Upper lobe of right lung (tissue), 1 donor: ENCODE results near the gene LEO1. TPM values are rescaled to one million over a fixed set of nuclear protein-coding genes. Genes with fewer than 3 reads are reported as not detected.
A peak's percentile ranks its signal among the peaks of the same experiment; 100 is the strongest.

ENCODE experiments used
- ATAC-seq: fragments of 200-7000 bp; cut with Tn5 transposase; one replicate; pipeline ENCODE4 v1.9.1; 2020; ENCODE audit warnings: mild to moderate bottlenecking, moderate library complexity
- DNase-seq: peaks from one replicate; pipeline ENCODE4 v3.0.0-alpha.2; 2020
- H3K27ac ChIP-seq: fragments of 200-600 bp; one replicate; pipeline ENCODE4 v1.8.0; 2022
- H3K27me3 ChIP-seq: fragments of 200-600 bp; one replicate; pipeline ENCODE4 v1.8.0; 2022; ENCODE audit warnings: mild to moderate bottlenecking
- H3K36me3 ChIP-seq: fragments of 200-600 bp; one replicate; pipeline ENCODE4 v1.8.0; 2022
- H3K4me1 ChIP-seq: fragments of 200-600 bp; one replicate; pipeline ENCODE4 v1.8.0; 2022
- H3K4me3 ChIP-seq: fragments of 200-600 bp; one replicate; pipeline ENCODE4 v1.8.0; 2022; ENCODE audit warnings: mild to moderate bottlenecking
- H3K9me3 ChIP-seq: fragments of 200-600 bp; one replicate; pipeline ENCODE4 v1.8.0; 2022
- intact Hi-C: fragments of 100-400 bp; cut with DNase I; formaldehyde crosslinking; loops from one replicate; pipeline ENCODE4 v1.11.0; 2022
- total RNA-seq: library from RNA; stranded (reverse); fragmentation: NEBNext Ultra II Directional; extraction: Animal tissue kit (Norgen Biotek cat#: 25700); gene quantifications from one replicate; pipeline ENCODE4 v1.2.1, GENCODE V29; 2021
- TF ChIP-seq, protein P1 (sequence below): fragments of 200-600 bp; IDR thresholded peaks from one replicate; pipeline ENCODE4 v1.8.0; 2022; ENCODE audit warnings: antibody characterized with exemption
- donor health status: DM: no; HTN: yes; CAD: no; lungs with severe emphysema.

LEO1 gene
- total RNA-seq, 1 donor from 2014 or later, result 13.2 TPM

DNA sequence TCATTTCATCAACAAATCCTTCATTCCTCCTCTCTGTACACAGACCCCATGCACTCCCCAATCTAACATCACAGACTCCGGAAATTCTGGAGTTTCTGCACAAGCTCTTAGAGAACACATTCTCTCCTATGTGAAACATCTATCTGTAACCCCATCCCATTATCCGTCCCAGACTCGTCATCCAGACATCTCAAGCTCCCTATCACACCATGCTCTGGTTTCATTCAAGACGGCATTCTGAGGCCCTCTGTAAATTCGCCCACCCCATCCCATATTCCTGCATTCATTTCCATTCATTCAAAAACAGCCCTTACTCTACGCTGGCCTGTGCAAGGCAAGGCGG, 575 bp downstream of the LEO1 start:
- intact Hi-C loops, result no loop called here
- no peak for DNase-seq
- Histone ChIP-seq H3K4me1 (peaks cover 20% of the 10 kb centered on the region), H3K9me3 (peaks cover 9% of the 10 kb centered on the region), H3K27me3 (no peaks in the 10 kb centered on the region), H3K36me3 (no peaks in the 10 kb centered on the region), H3K4me3 (peak overlapping the region; percentile 90), H3K27ac (peak overlapping the region; percentile 89)
- no peak for ATAC-seq
- TF ChIP-seq, protein P1, sequence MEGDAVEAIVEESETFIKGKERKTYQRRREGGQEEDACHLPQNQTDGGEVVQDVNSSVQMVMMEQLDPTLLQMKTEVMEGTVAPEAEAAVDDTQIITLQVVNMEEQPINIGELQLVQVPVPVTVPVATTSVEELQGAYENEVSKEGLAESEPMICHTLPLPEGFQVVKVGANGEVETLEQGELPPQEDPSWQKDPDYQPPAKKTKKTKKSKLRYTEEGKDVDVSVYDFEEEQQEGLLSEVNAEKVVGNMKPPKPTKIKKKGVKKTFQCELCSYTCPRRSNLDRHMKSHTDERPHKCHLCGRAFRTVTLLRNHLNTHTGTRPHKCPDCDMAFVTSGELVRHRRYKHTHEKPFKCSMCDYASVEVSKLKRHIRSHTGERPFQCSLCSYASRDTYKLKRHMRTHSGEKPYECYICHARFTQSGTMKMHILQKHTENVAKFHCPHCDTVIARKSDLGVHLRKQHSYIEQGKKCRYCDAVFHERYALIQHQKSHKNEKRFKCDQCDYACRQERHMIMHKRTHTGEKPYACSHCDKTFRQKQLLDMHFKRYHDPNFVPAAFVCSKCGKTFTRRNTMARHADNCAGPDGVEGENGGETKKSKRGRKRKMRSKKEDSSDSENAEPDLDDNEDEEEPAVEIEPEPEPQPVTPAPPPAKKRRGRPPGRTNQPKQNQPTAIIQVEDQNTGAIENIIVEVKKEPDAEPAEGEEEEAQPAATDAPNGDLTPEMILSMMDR, result no peak

- TF ChIP-seq, protein P1, result no peak
- intact Hi-C loops, result no loop called here
- H3K4me1 ChIP-seq, result peaks cover 20% of the 10 kb centered on the region
- peak overlapping the region; percentile 89 for H3K27ac ChIP-seq
- no peaks in the 10 kb centered on the region for H3K27me3 ChIP-seq
- peaks cover 9% of the 10 kb centered on the region for H3K9me3 ChIP-seq
- no peak for DNase-seq
- ATAC-seq, result no peak
- peak overlapping the region; percentile 90 for H3K4me3 ChIP-seq
- no peaks in the 10 kb centered on the region for H3K36me3 ChIP-seq
These were observed 1.3 kb downstream of the LEO1 start for GRCh38 chr15:51970132-51970817.

DNA sequence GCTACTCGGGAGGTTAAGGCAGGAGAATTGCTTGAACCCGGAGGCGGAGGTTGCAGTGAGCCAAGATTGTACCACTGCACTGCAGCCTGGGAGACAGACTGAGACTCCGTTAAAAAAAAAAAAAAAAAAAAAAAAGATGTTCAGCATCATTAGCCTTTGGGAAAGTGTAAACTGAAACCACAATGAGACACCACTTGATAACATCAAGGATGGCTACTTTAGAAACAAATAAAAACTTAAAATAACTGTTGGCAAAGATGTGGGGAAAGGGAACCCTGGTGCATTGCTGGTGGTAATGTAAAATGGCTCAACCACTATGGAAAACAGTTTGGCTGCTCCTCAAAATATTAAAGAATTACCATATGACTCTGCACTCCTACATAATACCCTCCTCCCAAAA, 1.9 kb downstream of the LEO1 start:
- Histone ChIP-seq H3K27ac (peak overlapping the region; percentile 12), H3K4me1 (peaks cover 20% of the 10 kb centered on the region), H3K4me3 (no peak overlapping the region), H3K27me3 (no peaks in the 10 kb centered on the region), H3K36me3 (no peaks in the 10 kb centered on the region), H3K9me3 (peaks cover 9% of the 10 kb centered on the region)
- TF ChIP-seq, protein P1, result no peak
- intact Hi-C loops, result no loop called here
- DNase-seq (no peak), ATAC-seq (no peak)

GRCh38 chr15:51967583-51967982, 4.0 kb downstream of the LEO1 start:
- Histone ChIP-seq H3K9me3 (peaks cover 9% of the 10 kb centered on the region), H3K36me3 (peaks cover under 1% of the 10 kb centered on the region), H3K27me3 (no peaks in the 10 kb centered on the region), H3K4me3 (no peak overlapping the region), H3K27ac (no peak overlapping the region), H3K4me1 (peaks cover 19% of the 10 kb centered on the region)
- TF ChIP-seq, protein P1, result no peak
- ATAC-seq, result no peak
- DNase-seq, result no peak
- intact Hi-C loops, result no loop called here

DNA sequence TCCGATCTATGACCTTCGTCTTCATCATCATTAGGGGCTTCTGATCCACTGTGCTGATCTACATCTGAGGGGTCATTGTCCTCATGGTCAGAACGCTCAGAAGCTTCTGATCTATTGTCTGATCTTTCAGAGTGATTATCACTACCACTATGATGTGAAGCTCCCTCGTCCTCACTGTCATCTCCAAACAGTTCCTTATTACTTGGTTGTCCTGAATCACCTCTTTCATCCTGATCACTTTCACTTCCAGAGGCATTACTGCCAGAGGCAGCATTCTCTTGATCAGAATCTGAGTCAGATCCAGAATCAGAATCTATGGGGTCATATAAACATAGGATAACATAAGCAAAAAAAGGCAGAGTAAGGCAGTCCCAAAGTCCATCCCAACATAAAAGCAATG, 5.4 kb downstream of the LEO1 start:
- H3K27me3 ChIP-seq, result no peaks in the 10 kb centered on the region
- no peak overlapping the region for H3K4me3 ChIP-seq
- peaks cover 13% of the 10 kb centered on the region for H3K36me3 ChIP-seq
- H3K4me1 ChIP-seq, result peaks cover 14% of the 10 kb centered on the region
- TF ChIP-seq, protein P1, result no peak
- ATAC-seq (no peak), DNase-seq (no peak)
- intact Hi-C loops, result no loop called here
- peaks cover 9% of the 10 kb centered on the region for H3K9me3 ChIP-seq
- no peak overlapping the region for H3K27ac ChIP-seq

DNA sequence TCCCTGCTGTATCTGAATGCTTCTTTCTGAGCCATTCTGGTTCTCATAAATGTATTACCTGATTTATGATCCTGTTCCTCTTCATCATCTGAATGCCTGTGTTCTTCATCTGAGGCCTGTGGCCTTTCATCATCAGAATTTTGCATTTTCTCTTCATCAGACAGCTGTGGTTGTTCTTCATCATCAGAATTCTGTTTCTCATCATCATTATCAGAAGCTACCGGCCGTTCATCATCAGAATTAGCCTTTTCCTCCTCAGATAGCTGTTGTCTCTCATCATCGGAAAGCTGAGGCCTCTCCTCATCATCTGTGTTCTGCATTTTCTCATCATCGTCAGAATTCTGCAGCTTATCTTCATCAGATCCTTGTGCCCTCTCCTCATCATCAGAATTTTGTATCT, 5.9 kb downstream of the LEO1 start:
- Histone ChIP-seq H3K36me3 (peaks cover 18% of the 10 kb centered on the region), H3K4me1 (peaks cover 10% of the 10 kb centered on the region), H3K27me3 (no peaks in the 10 kb centered on the region), H3K27ac (no peak overlapping the region), H3K9me3 (peaks cover 9% of the 10 kb centered on the region), H3K4me3 (no peak overlapping the region)
- TF ChIP-seq, protein P1, result no peak
- DNase-seq (no peak), ATAC-seq (no peak)
- intact Hi-C loops, result no loop called here
